PC-3 (cell line): ENCODE results near the gene C1orf94.

Experiments used
- CTCF ChIP-seq: fragments of 300-600 bp; sonication (generic); conservative IDR thresholded peaks from 2 replicates; pipeline ENCODE4 v1.5.1; 2017; ENCODE audit warnings: antibody characterized with exemption, low read depth, mild to moderate bottlenecking, low read length
- EZH2 ChIP-seq: fragments of 300-600 bp; sonication (generic); IDR thresholded peaks from one replicate; pipeline ENCODE4 v1.6.1; 2017; ENCODE audit warnings: antibody characterized with exemption, mild to moderate bottlenecking, low read length; ENCODE audit not compliant: unreplicated experiment
- EZH2phosphoT487 ChIP-seq: fragments of 300-600 bp; sonication (generic); IDR thresholded peaks from 2 replicates; pipeline ENCODE4 v1.6.1; 2018; ENCODE audit warnings: mild to moderate bottlenecking, antibody characterized with exemption, low read length, borderline replicate concordance

GRCh38 chr1:34175744-34176143, 963 bp upstream of the C1orf94 start:
- no peak for TF ChIP-seq CTCF
- TF ChIP-seq EZH2phosphoT487, result no peak
- TF ChIP-seq EZH2, result no peak
